Adrenal gland (tissue), 12 donors: ENCODE measurements around the gene FAM170B. TPM values are rescaled to one million over a fixed set of nuclear protein-coding genes. Genes with fewer than 3 reads are reported as not detected.
A peak's percentile ranks its signal among the peaks of the same experiment; 100 is the strongest.

ENCODE experiments used
- DNase-seq, 7 donors: peaks; one replicate each; pipeline ENCODE4 v3.0.0-alpha.2; 2019 to 2020
- H3K27ac ChIP-seq, 5 donors: fragments of 200-600 bp; sonication (generic) in 4 of 5; 1 replicate in 3 of 5; 2 replicates in 2 of 5; pipeline versions ENCODE4 v1.5.1 to v1.8.0; 2016 to 2020; ENCODE audit warnings: mild to moderate bottlenecking in 1 of 5
- H3K27me3 ChIP-seq: fragments of 200-600 bp; 2 replicates; pipeline ENCODE4 v1.8.0; 2021
- H3K36me3 ChIP-seq, 2 donors: fragments of 200-600 bp; replicated peaks in 1 of 2; 1 replicate in 1 of 2; 2 replicates in 1 of 2; pipeline versions ENCODE4 v1.5.1 to v1.8.0; 2018 to 2022
- H3K4me1 ChIP-seq, 2 donors: fragments of 200-600 bp; replicated peaks in 1 of 2; 1 replicate in 1 of 2; 2 replicates in 1 of 2; pipeline versions ENCODE4 v1.5.1 to v1.8.0; 2018 to 2021
- H3K4me3 ChIP-seq, 4 donors: fragments of 200-600 bp; sonication (generic) in 3 of 4; one replicate each; pipeline ENCODE4 v1.5.1; 2016 to 2018
- H3K9me3 ChIP-seq, 3 donors: fragments of 200-600 bp; sonication (generic) in 1 of 3; replicated peaks in 1 of 3; 1 replicate in 2 of 3; 2 replicates in 1 of 3; pipeline versions ENCODE4 v1.5.1 to v1.8.0; 2016 to 2021
- POLR2A ChIP-seq, 2 donors: fragments of 450-650 bp; IDR thresholded peaks; one replicate each; pipeline ENCODE4 v1.6.1; 2017; ENCODE audit warnings: antibody characterized with exemption in 2 of 2, mild to moderate bottlenecking in 2 of 2, moderate library complexity in 1 of 2
- WGBS, 4 donors: extraction: QIAGEN DNeasy Blood & Tissue Kit in 2 of 4; methylation state at CpG; one replicate each; pipeline versions ENCODE4 v1.1.5 to v1.1.7; 2013 to 2017; 5-methylcytosine and 5-hydroxymethylcytosine counted together
- intact Hi-C, 2 donors: fragments of 100-400 bp; cut with DNase I; formaldehyde crosslinking; loops; one replicate each; pipeline versions ENCODE4 v1.14.1 to v1.15.0; 2022 to 2023
- polyA plus RNA-seq, 3 donors: library from polyadenylated mRNA; stranded (reverse); fragments of 200-250 nt in 2 of 3; fragments of 350-450 nt in 1 of 3; fragmentation: Illumina TruSeq in 1 of 3; extraction: RNeasy Lipid Tissue Mini Kit (QIAGEN cat#74804) in 1 of 3; gene quantifications; one replicate each; pipeline ENCODE4 v1.2.3, GENCODE V29; 2013 to 2014
- total RNA-seq, 9 donors: library from RNA; depleted of rRNA in 4 of 9; stranded (reverse); fragments of >200 nt in 4 of 9; fragments of 120-200 nt in 1 of 9; fragmentation: NEBNext Ultra II Directional in 1 of 9; extraction: Animal tissue kit (Norgen Biotek cat#: 25700) in 1 of 9; gene quantifications; one replicate each; pipeline versions ENCODE4 v1.1.0 to v1.2.4, GENCODE V29; 2013 to 2023
- TF ChIP-seq, protein P1 (sequence below), 6 experiments: fragments of 450-650 bp in 4 of 6; fragments of 200-600 bp in 2 of 6; sonication (generic) in 1 of 6; IDR thresholded peaks; 1 replicate in 5 of 6; 2 replicates in 1 of 6; pipeline versions ENCODE4 v1.5.1 to v1.8.0; 2016 to 2021; ENCODE audit warnings: antibody characterized with exemption in 6 of 6, mild to moderate bottlenecking in 2 of 6, moderate library complexity in 1 of 6
- donor health status: healthy with polysubstance abuse.
- donor health status: Bipolar disorder and iron deficiency.
- donor health status: DM: yes; HTN: yes; CAD: no.
- donor health status: DM: no; HTN: no; CAD: no.
- donor health status: DM: no; HTN: no; CAD: no.
- donor health status: DM: yes; HTN: yes; CAD: no.

Gene FAM170B
- total and polyA plus RNA-seq, 12 donors = not detected

DNA sequence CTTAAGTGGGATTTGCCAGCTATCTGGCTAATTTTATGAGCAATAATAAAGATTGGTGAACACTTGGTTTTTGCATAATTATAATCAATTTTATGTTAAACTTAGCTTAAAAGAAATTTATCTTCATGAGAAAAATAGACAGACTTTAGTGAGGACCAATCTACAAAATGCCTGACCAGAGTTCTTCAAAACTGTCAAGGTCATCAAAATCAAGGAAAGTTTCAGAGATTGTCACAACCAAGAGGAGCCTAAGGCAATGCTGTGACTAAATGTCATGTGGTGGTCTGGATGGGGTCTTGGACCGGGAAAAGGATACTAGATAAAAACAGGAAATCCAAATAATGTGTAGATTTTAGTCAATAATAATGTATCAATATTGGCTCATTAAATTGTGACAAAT, 17.7 kb upstream of the FAM170B start:
- no peak for TF ChIP-seq POLR2A (IDR thresholded peaks at IDR 0.05)
- TF ChIP-seq, protein P1, sequence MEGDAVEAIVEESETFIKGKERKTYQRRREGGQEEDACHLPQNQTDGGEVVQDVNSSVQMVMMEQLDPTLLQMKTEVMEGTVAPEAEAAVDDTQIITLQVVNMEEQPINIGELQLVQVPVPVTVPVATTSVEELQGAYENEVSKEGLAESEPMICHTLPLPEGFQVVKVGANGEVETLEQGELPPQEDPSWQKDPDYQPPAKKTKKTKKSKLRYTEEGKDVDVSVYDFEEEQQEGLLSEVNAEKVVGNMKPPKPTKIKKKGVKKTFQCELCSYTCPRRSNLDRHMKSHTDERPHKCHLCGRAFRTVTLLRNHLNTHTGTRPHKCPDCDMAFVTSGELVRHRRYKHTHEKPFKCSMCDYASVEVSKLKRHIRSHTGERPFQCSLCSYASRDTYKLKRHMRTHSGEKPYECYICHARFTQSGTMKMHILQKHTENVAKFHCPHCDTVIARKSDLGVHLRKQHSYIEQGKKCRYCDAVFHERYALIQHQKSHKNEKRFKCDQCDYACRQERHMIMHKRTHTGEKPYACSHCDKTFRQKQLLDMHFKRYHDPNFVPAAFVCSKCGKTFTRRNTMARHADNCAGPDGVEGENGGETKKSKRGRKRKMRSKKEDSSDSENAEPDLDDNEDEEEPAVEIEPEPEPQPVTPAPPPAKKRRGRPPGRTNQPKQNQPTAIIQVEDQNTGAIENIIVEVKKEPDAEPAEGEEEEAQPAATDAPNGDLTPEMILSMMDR (IDR thresholded peaks at IDR 0.05) = no peak
- no peaks in the 10 kb centered on the region for H3K4me1 ChIP-seq
- no peak overlapping the region for H3K4me3 ChIP-seq
- intact Hi-C loops = no loop called here
- H3K27ac ChIP-seq = no peak overlapping the region
- no peaks in the 10 kb centered on the region for H3K9me3 ChIP-seq
- no peak for DNase-seq
- H3K27me3 ChIP-seq = no peaks in the 10 kb centered on the region
- H3K36me3 ChIP-seq = no peaks in the 10 kb centered on the region
- 76 to 90% (median 83%) methylated on average over 1 of the region's 1 CpG for WGBS, 4 donors

DNA sequence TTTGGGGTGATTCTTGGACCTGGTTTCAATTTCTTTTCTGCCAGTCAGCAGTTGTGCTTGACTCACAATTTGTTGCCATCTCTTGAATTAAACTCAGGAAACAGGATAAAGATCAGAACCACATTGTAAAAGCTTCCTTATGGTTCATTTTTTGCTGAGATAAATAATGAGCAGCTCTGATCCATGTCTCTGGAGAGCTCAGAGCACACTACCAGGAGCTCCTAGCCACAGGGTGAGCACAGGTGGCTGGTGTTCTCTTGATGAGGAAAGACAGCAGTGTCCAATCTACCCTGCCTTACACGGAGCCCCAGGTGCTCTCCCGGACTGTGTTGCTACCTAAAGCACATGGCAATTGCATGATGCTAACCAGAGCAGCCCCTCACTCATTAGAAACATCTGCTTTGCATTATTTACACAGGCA, 17.2 kb upstream of the FAM170B start:
- Histone ChIP-seq H3K4me3 (no peak overlapping the region), H3K27ac (no peak overlapping the region), H3K4me1 (no peaks in the 10 kb centered on the region), H3K36me3 (no peaks in the 10 kb centered on the region), H3K9me3 (no peaks in the 10 kb centered on the region), H3K27me3 (no peaks in the 10 kb centered on the region)
- 56 to 69% (median 60%) methylated on average over 2 of the region's 2 CpGs for WGBS, 4 donors
- DNase-seq = no peak
- intact Hi-C loops = no loop called here
- TF ChIP-seq POLR2A (IDR thresholded peaks at IDR 0.05) = no peak
- TF ChIP-seq, protein P1 (IDR thresholded peaks at IDR 0.05) = no peak

DNA sequence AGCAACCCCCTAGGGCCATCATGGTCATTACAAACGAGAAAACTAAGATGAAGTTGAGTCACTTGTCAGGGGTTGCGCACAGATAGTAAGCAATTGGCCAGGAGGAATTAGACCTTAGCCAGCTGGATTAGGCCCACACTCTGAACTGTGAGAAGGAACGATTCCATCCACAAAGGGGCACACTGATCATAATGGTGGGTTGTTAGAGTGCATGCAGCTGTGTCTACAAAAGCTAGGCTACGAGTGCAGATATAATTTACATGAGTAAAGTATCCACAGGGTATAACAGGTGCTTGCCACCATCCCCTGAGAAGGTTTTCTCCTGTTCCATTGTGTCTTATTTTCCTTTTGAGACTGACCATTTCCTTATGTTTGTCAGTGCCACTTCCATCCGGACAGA, 16.6 kb upstream of the FAM170B start:
- TF ChIP-seq, protein P1 (IDR thresholded peaks at IDR 0.05) = no peak
- no peak for TF ChIP-seq POLR2A (IDR thresholded peaks at IDR 0.05)
- Histone ChIP-seq H3K27ac (no peak overlapping the region), H3K9me3 (no peaks in the 10 kb centered on the region), H3K4me3 (no peak overlapping the region), H3K4me1 (no peaks in the 10 kb centered on the region), H3K27me3 (no peaks in the 10 kb centered on the region), H3K36me3 (no peaks in the 10 kb centered on the region)
- intact Hi-C loops = no loop called here
- DNase-seq = peak in 1 of 7 donors; percentile 6
- 66 to 77% (median 75%) methylated on average over 5 of the region's 5 CpGs for WGBS, 4 donors

DNA sequence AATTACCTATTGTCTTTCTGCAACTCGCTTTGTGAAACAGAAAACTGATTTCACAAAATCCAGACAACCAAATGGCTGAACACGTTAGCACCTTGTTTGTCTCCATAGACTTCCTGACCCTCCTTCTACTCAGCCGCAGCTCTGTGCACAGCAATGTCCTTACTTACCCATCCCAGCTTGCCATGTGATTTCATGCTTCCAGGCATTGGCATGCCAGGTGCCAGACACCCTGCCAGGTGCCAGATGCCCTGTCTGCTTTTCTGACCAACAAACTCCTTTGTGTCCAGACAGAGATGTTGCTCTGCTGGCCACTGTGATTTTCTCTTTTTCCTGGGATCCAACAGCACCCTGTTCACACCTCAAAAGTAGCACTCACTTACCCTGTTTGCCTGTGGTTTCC, 16.1 kb upstream of the FAM170B start:
- intact Hi-C loops = no loop called here
- 91 to 94% (median 93%) methylated on average over 3 of the region's 3 CpGs for WGBS, 4 donors
- no peaks in the 10 kb centered on the region for H3K36me3 ChIP-seq
- H3K27ac ChIP-seq = no peak overlapping the region
- no peaks in the 10 kb centered on the region for H3K9me3 ChIP-seq
- no peaks in the 10 kb centered on the region for H3K4me1 ChIP-seq
- H3K4me3 ChIP-seq = no peak overlapping the region
- peak in 1 of 7 donors; percentile 11 for DNase-seq
- no peaks in the 10 kb centered on the region for H3K27me3 ChIP-seq
- TF ChIP-seq, protein P1 (IDR thresholded peaks at IDR 0.05) = no peak
- TF ChIP-seq POLR2A (IDR thresholded peaks at IDR 0.05) = no peak
